ENCODE results near the gene ITSN1.

DNA sequence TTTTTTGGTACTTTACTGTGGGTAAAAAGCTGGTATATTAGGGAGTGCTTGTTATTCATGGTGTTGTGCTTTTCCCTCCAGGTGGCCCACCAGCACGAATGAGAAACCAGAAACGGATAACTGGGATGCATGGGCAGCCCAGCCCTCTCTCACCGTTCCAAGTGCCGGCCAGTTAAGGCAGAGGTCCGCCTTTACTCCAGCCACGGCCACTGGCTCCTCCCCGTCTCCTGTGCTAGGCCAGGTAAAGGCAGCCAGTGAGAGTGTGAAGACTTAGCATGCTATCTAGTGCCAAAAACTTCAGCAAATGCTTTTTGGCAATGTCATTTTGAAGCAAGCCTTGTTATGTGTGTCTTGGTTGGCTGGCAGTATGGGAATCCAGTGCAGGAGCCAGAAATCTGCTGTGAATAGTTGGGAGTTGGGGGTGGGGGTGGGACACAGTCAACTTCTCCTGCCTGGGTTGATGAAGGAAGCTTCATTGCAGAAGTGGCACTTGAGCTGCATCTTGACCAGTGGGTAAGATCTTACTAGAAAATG is 171.6 kb downstream of the ITSN1 start:
- no peak for TF ChIP-seq POLR2AphosphoS5 (IDR thresholded peaks at IDR 0.05; ENCODE audit: low read depth, low read length)
- TF ChIP-seq CTCF (IDR thresholded peaks at IDR 0.05): no peak
- TF ChIP-seq REST (IDR thresholded peaks at IDR 0.05; ENCODE audit: insufficient read depth in 1 of 2, low read depth in 2 of 2, low read length in 1 of 2): no peak
- TF ChIP-seq SIN3A (IDR thresholded peaks at IDR 0.05; ENCODE audit: borderline replicate concordance, insufficient read depth, low read depth, low read length): no peak
